T-helper 9 cell (primary cell): ENCODE measurements around the gene SLC35A3.
"Not testable (repeated sequence)": the region's sequence is repeated elsewhere in the genome, so short reads cannot be mapped to it uniquely, and the experiment has no call there.

Experiments used
- DNase-seq: peaks from one replicate; pipeline ENCODE4 v3.0.0-alpha.2; 2020
- total RNA-seq, 2 donors: gene quantifications; one replicate each; lab custom pipeline; 2026; lab: John Stamatoyannopoulos, UW

Gene SLC35A3
- 24.5 to 30.4 reads per million in 2 donors for total RNA-seq

DNA sequence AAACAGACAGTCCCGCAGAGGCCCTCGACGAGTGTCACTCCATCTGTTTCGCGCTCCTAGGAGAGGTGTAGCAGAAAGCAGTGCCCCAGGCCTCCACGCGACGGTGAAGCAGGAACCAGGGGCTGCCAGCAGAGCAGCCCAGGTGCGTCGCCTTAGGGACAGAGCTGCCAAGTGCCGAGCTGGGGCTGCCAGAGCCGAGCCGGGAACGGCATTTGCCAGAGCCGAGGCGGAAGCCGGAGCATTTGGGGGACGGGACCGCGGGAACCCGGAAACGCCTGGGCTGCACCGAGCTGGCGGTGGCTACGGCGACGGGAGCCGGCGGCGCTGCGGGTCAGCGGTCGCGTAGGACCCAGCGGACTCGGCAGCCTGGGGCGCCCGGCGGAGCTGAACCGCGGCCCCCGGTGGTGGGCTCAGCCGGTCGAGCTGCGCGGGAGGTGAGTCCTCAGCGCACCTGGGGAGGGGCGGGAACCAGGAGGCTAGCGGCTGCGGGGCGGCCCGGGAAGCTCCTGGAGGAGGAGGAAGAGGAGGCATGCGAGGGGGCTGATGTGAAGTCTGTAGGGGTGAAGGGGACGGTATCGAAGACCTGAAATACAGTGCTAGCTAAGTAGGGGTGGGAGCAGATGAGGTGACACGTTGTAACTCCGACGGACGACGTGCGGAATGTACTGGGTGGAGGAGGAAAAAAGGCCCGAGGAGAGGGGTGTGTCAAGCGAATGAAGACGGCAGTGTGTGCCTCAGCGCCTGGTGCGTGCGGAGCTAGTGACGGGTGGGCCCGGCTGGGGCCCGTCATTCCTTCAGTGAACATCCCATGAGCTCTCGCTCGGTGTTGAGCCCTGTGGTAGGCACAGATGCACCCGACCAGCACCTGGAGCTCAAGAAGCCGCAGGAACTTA, at the start of gene SLC35A3:
Gene SLC35A3 (plus strand): TSS at position 268 of the 893 bp plus-strand sequence. CDS start 23,559 bp downstream, outside the sequence.
- DNase-seq, result peak; percentile 62

DNA sequence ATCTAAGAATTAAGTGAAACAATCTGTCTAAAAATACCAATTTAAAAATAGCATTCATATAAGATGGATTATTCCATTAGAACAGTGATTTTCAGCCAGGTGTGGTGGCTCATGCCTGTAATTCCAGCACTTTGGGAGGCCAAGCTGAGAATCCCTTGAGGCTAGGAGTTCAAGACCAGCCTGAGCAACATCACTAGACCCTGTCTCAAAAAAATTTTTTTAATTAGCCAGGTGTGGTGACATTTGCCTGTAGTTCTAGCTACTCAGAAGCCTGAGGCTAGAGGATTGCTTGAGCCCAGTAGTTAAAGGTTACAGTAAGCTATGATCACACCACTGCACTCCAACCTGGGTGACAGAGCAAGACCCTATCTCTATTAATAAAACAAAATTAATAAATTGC, 35.0 kb upstream of the SLC35A3 start:
- DNase-seq, result no peak

DNA sequence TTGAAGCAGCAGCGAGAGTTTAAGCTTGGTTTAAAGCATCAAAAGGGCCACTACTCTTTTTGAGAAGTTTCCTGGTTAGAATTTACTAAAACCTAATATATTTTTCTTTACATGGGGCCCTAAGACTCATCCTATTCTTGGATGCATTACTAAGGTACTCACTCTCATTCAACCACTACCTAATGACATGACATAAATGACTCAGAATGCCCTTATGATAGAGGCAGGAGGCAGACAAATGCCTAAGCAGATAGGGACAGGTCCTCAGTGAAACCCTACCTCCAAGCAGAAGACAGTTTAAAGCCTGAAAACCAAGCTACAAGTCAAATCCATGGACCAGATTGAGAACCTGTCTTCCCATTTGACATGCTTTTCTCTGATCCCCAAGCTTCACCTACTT, 34.3 kb upstream of the SLC35A3 start:
- DNase-seq, result no peak

DNA sequence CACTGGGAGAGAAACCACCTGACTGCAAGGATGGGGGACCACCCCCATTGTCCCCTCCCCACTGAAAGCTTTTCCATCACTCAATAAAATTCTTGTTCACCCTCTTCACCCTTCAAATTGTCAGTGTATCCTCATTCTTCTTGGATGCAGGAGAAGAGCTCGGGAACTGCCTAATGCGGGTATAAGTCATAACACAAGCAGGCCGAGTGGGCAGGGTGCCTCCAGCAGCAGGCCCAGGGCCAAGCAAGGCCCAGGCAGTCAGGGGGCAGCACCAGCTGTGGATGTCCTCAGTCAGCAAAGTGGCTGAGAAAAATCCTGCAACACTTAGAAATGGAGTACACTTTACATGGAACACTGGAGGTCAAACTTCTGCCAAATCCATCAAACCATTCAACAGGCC, 33.7 kb upstream of the SLC35A3 start:
- DNase-seq, result no peak

DNA sequence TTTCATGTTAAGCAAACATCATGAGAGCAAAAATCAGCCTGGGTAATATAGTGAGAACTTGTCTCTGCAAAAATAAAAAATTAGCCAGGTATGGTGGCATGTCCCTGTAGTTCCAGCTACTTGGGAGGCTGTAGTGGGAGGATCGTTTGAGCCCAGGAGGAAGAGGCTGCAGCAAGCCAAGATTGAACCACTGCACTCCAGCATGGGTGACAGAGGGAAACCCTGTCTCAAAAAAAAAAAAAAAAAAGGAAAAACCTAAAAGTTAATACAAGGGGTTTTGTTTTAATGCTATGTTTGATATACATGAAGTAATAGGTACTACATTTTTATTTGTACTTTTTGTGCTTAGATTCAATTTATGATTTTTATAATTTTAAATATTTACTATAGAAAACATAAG, 27.1 kb upstream of the SLC35A3 start:
- DNase-seq, result no peak

DNA sequence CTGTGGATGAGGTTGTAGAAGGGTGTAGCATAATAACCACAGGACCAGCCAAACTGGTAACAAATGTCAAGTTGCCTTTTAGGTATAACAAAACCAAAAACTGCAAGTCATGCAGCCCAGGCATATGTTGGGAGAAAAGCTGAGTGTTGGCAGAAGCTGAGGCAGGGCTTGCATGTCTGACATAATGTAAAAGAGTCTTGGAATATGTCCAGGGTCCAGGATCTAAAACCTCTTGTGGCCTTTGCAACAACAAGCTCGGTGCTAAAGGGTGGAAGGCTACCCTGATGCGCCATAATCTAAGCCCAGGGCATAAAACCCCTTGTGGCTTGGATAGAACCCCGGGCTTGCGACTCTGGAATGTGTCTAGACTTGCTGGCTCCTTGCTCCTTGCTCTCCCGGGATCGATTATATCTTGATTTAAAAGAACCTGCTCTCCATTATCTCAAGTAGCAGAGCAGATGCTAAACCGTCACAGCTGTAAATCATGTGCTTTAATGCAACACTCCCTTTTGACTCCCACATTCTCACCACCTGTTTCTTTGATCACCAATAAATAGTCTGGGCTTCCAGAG, 26.5 kb upstream of the SLC35A3 start:
- no peak for DNase-seq

DNA sequence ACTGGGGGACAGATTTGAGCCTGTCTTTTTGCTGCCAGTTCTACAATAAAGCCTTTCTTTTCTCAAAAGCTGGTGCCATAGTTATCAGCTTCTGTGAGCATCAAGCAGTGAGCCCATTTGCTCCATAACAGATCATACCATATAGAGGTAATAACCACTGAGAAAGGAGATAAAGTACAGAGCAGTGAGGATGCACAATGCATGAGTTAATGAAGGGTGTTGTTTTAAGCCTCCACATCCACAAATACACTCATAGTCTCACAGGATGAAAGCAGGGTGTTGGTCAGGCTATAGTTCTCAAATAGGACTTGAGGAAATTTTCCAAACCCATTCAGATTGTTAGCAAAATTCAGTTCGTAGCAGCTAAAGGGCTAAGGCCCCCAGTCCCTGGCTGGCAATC, 25.6 kb upstream of the SLC35A3 start:
- DNase-seq, result no peak

DNA sequence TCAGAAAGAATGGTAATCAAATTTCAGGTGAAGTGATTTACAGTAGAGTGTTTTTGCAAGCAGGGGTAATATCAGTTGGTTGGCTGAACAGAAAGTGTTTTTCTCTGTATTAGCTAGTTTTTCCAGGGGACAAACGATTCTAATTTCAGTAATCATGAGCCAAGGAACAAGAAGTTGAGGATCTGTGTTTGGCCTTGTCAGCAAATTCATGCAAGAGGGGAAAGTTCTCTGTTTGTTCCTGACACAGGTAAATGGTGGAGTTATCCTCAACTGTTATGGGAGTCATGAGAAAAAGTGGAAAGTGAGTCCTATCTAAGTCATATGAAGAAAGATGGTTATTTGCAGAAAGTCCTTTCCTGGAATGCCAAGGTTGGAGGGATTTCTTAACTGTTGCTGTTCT, 24.6 kb upstream of the SLC35A3 start:
- no peak for DNase-seq

DNA sequence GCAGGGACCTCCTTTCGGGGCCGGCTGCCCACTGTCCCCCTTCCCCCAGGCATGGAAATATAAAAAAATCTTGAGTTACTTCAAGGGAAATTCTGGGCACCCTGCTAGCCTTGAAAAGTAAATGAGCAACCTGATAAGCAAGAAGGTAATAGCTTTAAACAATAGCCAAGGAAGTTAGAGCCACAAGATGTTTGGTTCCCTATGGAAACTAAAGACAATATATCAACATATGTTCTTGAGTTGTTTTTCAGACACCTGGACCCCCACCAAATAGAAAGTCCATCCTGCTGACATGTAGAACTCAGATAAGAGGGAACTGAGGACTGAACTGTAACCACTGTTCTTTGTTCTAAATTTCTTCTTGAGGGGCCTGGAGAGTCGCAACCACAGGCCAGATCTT, 19.3 kb upstream of the SLC35A3 start:
- no peak for DNase-seq

DNA sequence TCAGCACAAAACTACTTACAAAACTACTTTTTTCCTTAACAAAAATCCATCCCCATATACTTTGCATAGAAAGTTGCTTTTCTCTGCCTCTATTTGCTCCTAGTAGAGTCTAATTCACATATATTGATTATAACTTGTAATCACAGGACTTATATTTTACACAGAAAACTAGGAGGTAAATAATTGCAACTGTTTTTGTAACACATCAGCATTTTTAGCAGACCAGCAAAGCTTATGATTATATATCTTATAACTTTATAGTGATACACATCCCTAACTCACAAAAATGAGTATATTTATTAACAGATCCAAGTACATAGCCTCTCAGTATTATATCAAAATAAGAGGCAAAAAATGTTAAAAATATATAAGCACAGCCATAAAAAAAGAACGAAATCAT, 17.3 kb upstream of the SLC35A3 start:
- no peak for DNase-seq

DNA sequence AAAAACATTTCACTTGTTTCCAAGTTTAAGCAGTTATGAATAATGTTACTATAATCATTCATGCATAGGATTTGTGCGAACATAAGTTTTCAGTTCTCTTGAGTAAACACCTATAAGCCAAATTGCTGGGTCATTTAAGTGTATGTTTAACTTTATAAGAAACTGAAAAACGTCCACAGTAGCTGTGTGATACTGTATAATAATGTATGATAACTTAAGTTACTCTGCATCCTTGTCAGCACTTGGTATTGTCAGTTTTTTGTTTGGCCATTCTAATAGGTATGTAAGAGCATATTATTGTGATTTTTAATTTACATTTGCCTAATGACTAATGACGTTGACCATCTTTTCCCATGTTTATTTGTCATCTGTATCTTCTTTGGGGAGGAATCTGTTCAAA, 14.4 kb upstream of the SLC35A3 start:
- no peak for DNase-seq

DNA sequence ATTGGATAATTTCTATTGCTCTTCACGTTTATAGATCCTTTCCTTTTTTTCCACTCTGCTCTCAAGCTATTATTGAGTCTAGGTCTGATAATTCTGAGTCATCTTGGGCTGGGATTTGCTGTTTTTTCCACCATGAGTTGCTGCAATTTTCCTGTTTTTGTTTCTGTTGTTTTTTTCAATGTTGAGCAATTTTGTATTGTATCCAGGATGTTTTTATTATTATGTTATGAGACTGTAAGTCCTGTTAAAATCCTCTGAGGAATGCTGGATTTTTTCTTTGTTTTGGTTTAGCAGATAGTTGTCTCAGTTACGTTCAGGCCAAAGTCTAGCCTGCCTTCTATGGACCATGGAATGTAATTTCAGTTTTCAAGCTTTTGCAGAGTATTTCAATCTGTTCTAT, 13.0 kb upstream of the SLC35A3 start:
- DNase-seq, result no peak

DNA sequence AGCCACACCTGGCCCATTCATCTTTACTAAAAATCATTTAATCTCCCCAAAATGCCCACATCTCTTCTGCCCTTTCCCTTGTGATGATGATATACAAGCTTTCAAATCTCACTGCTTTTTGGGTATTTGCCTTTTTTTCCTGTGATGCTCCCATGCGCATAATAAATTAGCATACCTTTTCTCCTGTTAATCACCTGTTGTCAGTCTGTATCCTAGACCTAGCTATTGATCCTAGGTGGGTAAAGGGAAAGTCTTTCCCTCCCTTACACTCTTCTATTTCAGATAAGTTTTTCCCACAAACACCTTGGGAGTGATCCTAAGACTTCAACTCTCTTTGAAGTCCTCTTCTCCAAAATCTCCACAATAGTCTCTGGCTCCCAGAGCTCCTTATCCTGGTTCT, 12.0 kb upstream of the SLC35A3 start:
- DNase-seq, result no peak

DNA sequence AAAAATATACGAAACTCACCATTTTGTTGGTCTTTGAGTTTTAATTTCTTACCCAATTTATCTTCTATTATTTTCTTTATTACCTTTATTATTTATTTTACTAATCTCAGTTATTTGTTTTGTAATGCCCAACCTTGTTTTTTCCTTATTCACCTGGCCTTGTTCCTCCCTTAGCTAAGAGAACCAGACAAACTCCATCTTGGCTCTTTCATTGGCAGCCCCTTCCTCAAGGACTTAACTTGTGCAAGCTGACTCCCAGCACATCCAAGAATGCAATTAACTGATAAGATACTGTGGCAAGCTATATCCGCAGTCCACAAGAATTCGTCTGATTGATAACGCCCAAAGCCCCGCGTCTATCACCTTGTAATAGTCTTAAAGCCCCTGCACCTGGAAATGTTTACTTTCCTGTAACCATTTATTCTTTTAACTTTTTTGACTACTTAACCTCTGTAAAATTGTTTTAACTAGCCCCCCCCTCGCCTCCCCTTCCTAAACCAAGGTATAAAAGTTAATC, 10.5 kb upstream of the SLC35A3 start:
- DNase-seq, result not testable (repeated sequence)

DNA sequence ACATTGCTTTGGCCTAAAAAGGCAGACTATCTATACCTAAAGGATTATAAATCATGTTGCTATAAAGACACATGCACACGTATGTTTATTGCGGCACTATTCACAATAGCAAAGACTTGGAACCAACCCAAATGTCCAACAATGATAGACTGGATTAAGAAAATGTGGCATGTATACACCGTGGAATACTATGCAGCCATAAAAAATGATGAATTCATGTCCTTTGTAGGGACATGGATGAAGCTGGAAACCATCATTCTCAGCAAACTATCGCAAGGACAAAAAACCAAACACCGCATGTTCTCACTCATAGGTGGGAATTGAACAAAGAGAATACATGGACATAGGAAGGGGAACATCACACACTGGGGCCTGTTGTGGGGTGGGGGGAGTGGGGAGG, 9.5 kb upstream of the SLC35A3 start:
- DNase-seq, result not testable (repeated sequence)

DNA sequence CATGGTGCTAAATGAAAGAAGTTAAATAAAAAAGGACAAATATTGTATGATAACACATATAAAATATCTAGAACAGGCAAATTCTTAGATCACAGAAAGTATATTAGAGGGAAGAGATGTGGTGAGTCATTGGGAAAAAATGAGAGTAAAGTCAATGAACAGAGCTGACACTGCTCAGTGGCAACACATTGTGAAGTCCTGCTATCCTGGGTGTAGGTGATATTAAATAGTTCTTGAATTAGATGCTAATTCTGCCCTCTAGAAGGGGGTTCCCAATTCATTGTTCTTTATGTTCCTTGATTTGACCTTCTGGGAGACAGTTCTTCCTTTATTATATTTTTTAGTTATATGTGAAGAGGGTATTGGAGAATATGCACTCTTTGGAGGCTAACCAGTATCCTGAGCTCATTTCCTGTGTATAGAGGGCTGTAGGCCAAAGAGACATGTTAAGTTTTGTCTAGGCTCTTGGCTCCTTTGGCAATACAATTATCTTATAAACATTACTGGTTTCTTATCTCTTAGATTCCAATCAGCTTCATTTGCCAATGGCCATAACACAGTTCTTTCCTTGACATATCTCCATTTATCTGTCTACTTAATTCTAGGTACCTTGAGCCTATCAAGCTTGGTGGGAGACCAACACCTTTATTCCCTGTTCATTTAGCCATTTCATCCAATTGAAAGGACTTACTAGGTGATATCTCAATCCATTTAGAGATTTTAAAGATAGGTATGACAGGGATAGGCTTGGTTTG, 6.6 kb upstream of the SLC35A3 start:
- DNase-seq, result no peak

DNA sequence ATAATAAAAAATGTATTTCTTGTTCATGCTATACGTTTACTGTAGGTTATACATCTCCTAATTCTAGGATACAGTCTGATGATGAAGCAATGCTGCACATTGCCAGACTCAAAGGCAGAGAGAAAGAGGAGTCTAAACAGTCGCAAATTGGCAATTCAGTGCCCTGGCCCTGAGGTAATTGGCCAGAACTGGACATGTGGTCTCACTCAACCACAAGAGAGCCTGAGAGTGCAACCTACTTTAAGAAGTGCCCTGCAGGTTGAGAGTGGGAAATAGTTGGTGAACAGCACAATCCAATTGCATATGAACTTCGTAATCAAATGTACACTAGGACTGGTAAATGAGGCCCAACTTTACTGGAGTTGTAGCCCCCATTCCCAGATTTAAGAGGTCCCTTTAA, 5.0 kb upstream of the SLC35A3 start:
- no peak for DNase-seq

DNA sequence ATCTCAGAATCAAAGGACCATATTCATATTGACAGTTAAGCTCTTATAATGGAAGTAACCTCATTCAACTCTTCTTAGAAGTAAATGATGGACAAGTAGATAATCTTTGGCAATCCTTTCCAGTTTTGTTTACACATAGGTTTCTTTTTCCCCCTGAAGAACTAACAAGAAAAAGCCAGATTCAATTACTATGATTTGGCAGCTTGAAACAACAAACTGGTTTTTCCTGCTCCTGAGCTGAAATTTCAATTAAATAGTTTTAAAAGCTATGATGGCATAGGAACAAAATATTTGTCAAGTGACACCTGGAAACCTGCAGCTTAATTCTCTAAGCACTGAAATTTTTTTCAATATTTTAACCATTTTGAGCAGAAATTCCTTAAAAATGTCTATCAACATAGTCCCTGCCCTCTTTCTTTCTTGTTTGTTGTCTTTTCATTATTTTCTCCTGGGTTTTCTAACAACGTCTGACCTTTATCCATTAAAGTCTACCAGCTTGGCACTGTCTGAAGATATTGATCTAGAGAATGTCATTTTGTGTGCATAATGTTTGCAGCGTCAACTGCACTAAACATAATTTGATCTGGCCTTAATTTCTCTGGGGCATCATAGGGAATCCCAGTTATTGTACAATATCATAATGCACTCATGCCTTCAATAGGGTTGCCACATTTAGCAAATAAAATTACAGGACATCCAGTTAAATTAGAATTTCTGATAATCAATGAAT, 4.0 kb upstream of the SLC35A3 start:
- DNase-seq, result no peak

DNA sequence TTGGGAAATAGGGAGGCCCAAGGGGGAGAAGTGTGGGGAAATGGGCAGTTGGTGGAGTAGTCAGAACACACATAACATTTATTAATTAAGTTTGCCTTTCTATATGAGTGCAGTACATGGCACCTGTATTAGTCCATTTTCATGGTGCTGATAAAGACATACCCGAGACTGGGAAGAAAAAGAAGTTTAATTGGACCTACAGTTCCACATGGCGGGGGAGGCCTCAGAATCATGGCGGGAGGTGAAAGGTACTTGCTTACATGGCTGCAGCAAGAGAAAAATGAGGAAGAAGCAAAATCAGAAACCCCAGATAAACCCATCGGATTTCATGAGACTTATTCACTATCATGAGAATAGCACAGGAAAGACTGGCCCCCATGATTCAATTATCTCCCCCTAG, 1.6 kb upstream of the SLC35A3 start:
- no peak for DNase-seq

DNA sequence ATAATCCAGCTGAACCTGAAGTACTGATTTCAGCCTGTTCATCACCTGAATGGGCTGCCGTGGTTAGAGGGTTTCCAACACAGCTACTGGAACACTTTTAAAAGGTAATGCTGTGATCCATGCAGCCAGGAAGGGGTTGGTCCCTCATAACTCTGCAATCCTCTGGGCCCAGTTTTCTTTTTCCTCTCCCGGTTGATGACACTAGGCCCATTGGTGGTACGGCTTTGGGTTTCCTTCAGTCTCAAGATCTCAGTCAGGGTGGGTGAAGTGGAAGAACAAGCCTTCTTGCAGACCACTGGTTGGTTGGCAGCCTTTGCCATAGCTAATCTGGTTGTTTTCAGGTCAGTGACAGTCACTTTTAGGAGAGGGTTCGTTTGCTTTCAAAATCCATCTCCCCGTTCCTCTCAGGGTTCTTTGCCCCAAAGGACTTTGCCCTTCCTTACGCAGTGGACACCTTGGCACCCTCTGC, 502 bp upstream of the SLC35A3 start:
- no peak for DNase-seq

DNA sequence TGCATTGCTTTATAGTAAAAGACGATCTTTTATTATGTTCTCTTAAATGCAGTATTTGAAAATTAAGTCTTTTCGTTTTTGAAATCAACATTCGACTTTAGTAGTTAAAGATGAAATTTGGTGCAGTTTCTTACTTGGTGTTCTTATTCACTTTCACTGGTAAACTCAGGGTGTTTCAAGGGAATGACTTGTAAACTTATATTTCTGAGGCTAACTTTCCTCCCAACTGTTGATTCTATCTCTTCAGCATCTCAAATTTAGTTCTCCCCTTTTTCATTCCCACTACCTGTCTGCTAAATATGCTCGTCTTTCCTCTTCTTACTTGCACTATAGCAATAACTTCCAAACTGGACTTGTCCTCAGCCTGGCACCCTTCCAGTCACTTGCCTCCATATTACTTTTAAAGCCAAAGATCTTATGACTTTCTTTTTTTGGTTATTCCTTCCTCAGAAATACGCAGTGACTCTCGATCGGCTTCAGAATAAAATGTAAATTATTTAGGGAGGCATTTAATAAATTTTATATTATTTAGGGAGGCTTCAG, 988 bp downstream of the SLC35A3 start:
- DNase-seq, result no peak

DNA sequence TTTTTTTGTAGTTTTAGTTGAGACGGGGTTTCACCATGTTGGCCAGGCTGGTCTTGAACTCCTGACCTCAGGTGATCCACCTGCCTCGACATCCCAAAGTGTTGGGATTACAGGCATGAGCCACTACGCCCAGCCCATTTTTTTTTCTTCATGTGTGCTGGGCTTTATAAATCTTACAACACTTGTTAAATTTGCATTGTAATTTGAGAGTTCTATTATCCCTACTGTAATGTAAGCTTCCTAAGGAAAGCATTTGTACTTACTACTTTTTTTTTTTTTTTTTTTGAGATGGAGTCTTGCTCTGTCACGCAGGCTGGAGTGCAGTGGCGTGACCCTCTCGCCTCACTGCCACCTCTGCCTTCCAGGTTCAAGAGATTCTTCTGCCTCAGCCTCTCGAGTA, 2.3 kb downstream of the SLC35A3 start:
- not testable (repeated sequence) for DNase-seq
